SK-N-MC (cell line): ENCODE measurements around the gene MT1H.

Experiments
- EZH2 ChIP-seq: fragments of 200-600 bp; sonication (generic); IDR thresholded peaks from one replicate; pipeline ENCODE4 v1.6.1; 2017; ENCODE audit warnings: antibody characterized with exemption
- FOXP2 ChIP-seq: optimal IDR thresholded peaks from 2 replicates; pipeline ENCODE3; 2011; ENCODE audit warnings: mild to moderate bottlenecking, moderate library complexity; ENCODE audit not compliant: insufficient read depth; ENCODE audit errors: extremely low read length, control extremely low read depth
- POLR2AphosphoS5 ChIP-seq: IDR thresholded peaks from 2 replicates; pipeline ENCODE4 v1.6.1; 2012; ENCODE audit warnings: mild to moderate bottlenecking, low read depth, low read length, borderline replicate concordance

DNA sequence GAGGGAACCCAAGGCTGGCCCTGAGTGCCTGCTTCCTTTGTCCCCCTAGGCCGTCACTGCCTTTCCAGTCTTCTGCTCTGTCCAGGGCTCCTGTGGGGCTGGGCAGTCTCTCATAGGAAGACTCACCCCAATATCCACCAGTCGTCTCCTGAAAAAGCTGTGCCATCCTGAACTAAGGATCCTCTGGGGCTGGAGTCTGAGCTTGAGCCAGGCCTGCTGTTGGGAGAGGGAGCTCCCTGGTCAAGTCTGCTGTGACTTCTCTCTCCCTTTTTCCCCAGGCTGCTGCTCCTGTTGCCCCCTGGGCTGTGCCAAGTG is 963 bp downstream of the MT1H start:
- TF ChIP-seq POLR2AphosphoS5 (no peak), EZH2 (no peak), FOXP2 (no peak)
